ENCODE measurements around the gene NBPF1.
"Not testable (repeated sequence)": the region's sequence is repeated elsewhere in the genome, so short reads cannot be mapped to it uniquely, and the experiment has no call there.

The NBPF1 gene

DNA sequence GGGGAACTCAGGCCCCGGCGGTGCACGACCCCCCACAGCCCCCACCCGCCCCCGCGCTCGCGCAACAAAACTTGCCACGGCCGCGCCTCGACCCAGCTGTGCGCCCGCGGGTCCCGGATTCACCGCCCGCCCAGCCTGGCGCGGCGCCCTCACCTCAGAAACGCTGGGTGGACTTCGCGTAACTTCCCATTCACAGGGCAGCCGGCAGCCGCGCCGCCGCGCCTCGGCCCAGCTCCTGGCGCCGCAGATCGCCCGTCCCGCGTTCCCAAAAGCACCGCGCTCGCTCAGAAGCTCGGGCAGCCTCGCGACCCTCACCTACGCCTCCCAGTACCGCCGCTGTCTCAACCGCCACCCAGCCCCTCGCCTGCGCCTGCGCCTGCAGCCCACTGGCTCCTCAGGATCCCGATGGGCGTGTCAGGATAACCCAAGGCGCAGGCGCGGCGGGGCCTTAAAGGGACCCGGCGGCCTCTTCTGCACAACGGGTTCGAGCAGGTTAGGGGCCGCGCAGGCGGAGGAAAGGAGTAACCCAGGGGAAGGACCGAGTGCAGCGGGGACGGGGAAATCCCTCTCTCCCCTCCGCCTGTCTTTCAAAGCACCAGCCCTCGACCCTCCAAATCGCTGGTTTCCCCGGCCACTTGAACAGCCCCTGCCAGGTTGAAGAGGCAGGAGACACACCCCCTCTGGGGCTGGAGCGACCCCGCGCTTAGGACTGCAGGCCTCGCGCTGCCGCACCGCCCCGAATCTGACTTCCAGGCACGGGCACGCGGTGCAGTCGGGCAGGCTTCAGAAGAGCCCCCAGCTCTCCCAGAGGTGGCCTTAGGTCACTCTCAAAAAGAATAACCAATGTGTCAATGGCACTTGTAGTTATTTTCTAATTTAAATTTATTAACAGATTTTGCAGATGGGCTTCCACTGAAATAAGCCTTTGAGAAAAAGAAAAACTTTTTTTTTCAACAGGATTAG lies at the start of gene NBPF1:
Gene NBPF1, minus strand, starts transcription at position 380 of the 963 bp plus-strand sequence.
- peak; percentile 99 for DNase-seq (ENCODE audit: low spot score)

DNA sequence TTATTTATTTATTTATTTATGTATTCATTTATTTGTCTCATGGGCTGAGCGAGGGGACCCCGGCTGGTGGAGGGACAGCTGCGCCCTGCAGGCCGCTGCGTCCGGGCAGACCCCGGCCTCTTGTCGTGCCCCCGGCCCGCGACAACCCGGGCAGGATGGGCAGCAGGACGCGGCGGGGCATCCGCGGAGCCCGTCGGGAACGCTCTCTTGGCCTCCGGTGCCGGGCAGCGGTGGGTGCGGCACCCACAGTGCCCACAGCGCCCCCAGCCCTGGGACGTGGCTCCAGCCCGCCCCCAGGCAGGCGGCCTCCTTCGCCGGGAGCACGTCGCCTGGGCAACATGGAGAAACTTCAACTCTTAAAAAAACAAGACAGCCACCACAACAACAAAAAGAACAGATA lies 44.9 kb upstream of the NBPF1 start:
- DNase-seq (ENCODE audit: low spot score), result not testable (repeated sequence)

GRCh38 chr1:16656981-16657683 lies 43.8 kb upstream of the NBPF1 start:
- not testable (repeated sequence) for DNase-seq (ENCODE audit: low spot score)

DNA sequence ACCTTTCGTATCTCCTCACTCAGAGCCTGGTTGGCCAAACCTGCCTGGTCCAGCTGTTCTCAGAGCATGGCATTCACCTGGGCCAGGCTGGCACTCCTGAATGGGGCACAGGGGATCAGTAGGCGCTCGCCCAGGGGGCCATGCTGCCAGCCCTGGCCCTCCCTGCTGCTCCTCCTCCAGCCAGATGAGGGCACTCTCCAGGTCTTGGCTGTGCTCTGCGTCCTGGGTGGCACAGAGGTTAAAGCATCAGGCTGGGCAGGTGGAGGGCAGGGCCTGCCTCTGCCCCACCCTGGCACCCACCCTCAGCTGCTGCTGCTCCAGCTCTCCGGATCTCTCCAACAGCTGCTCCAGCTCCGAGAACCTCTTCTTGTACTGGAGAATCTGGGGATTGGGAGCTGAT lies 43.2 kb upstream of the NBPF1 start:
- DNase-seq (ENCODE audit: low spot score), result not testable (repeated sequence)

- not testable (repeated sequence) for DNase-seq (ENCODE audit: low spot score)
Observed at GRCh38 chr1:16651560-16651959, 38.2 kb upstream of the NBPF1 start.

DNA sequence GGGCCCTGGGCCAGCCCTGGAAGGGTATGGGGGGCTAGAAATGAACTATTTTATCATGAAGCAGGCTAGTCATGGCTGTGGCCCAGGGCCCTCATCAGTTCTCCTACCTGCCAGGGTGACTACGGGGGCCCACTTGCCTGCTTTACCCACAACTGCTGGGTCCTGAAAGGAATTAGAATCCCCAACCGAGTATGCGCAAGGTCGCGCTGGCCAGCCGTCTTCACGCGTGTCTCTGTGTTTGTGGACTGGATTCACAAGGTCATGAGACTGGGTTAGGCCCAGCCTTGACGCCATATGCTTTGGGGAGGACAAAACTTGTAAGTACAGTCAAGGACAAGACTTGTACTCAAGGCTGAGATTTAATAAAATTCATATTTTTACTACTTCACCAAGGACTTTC lies 36.6 kb upstream of the NBPF1 start:
- DNase-seq (ENCODE audit: low spot score), result not testable (repeated sequence)

DNA sequence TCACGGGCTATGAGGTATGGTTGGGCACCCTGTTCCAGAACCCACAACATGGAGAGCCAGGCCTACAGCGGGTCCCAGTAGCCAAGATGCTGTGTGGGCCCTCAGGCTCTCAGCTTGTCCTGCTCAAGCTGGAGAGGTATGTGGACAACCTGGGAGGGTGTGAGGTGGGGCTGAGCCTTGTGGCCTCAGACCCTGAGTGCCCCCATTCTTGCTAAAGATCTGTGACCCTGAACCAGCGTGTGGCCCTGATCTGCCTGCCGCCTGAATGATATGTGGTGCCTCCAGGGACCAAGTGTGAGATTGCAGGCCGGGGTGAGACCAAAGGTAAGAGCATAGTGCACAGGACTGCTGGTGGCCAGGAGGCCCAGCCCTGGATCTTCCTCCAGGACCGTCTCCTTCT lies 36.0 kb upstream of the NBPF1 start:
- DNase-seq (ENCODE audit: low spot score), result not testable (repeated sequence)

DNA sequence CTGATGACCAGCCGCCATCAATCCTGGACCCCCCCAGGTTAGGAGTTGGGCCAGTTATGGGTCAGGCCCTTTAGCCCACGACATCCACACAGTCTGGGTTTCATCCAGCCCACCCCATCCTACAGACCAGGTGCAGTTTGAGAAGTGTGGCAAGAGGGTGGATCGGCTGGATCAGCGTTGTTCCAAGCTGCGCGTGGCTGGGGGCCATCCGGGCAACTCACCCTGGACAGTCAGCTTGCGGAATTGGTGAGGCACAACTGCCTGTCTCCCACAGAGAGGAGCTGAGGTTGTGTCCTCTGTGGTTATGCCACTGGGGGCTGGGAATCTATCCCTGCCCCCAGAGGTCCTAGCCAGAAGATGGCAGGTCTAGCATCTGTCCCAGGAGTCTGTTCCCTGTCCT lies 35.4 kb upstream of the NBPF1 start:
- DNase-seq (ENCODE audit: low spot score), result not testable (repeated sequence)

- DNase-seq (ENCODE audit: low spot score), result not testable (repeated sequence)
Observed at GRCh38 chr1:16648250-16648649, 34.9 kb upstream of the NBPF1 start.

DNA sequence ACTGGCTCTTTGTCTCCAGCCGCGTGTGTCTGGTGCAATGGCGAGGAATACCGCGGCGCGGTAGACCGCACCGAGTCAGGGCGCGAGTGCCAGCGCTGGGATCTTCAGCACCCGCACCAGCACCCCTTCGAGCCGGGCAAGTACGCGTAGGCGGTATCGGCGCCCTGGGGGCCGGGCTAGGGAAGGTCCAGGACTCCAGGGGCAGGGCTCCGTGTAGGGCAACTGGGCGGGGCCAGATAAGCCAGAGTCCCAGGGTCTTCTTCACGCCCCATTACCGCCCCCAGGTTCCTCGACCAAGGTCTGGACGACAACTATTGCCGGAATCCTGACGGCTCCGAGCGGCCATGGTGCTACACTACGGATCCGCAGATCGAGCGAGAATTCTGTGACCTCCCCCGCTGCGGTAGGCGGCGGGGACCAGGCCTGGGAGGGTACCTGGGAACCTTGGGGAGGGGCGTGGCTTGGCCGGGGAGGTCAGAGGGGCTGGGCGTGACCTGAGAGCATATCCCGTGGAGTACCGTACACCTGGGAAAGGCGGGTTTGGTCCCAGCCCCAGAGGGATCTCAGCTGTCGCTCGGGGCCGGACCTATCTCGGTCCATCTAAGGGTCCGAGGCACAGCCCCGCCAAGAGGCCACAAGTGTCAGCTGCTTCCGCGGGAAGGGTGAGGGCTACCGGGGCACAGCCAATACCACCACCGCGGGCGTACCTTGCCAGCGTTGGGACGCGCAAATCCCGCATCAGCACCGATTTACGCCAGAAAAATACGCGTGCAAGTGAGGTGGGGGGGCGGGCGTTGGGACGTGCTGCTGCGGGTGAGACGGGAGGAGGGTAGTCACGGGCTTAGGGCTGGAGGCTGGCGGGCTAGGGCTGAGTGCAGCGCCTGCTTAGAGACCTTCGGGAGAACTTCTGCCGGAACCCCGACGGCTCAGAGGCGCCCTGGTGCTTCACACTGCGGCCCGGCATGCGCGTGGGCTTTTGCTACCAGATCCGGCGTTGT lies 34.1 kb upstream of the NBPF1 start:
- DNase-seq (ENCODE audit: low spot score), result not testable (repeated sequence)

DNA sequence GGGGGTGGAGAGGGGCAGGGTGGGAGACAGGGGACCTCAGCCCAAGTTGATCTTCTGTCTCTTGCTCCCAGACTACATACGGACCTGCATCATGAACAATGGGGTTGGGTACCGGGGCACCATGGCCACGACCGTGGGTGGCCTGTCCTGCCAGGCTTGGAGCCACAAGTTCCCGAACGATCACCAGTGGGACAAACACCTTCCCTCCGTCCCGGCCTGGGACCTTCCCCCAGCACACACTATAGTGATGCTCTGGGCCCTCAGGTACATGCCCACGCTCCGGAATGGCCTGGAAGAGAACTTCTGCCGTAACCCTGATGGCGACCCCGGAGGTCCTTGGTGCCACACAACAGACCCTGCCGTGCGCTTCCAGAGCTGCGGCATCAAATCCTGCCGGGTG lies 33.4 kb upstream of the NBPF1 start:
- DNase-seq (ENCODE audit: low spot score), result not testable (repeated sequence)

- not testable (repeated sequence) for DNase-seq (ENCODE audit: low spot score)
Observed at GRCh38 chr1:16646061-16646664, 32.8 kb upstream of the NBPF1 start.

GRCh38 chr1:16645271-16646060 lies 32.1 kb upstream of the NBPF1 start:
- DNase-seq (ENCODE audit: low spot score), result not testable (repeated sequence)

- peak; percentile 95 for DNase-seq (ENCODE audit: low spot score)
Observed at GRCh38 chr1:16644482-16645270, 31.3 kb upstream of the NBPF1 start.

- DNase-seq (ENCODE audit: low spot score), result no peak
Observed at GRCh38 chr1:16644193-16644481, 30.8 kb upstream of the NBPF1 start.

GRCh38 chr1:16643476-16644192 lies 30.3 kb upstream of the NBPF1 start:
- peak; percentile 72 for DNase-seq (ENCODE audit: low spot score)

DNA sequence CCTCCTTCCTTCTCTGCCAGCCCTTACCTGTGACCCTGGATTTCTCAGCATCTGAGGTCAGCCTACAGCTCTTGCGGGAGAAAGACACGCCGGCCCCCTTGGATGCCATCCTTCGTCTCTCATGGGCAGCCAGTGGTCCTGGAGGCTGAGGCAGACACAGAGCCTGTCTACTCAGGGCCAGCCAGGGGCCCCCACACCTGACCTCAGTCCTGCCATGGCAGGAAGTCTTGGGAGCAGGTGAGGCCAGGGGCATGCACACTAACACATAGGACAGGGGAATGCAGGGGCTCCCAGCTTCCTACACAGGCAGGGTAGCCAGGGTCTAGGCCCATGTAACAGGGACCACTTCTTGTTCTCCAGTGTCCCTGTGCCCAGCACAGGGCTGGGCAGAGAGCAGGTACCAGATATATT lies 29.6 kb upstream of the NBPF1 start:
- DNase-seq (ENCODE audit: low spot score), result not testable (repeated sequence)

GRCh38 chr1:16642025-16642966 lies 28.9 kb upstream of the NBPF1 start:
- not testable (repeated sequence) for DNase-seq (ENCODE audit: low spot score)

Data from RKO (cell line).